GM18858 (cell line): ENCODE measurements around the gene NIP7.

Experiments
- ATAC-seq: cut with Tn5 transposase; IDR thresholded peaks from one replicate; pipeline ENCODE4 v1.9.1; 2021; ENCODE audit not compliant: unreplicated experiment

Gene NIP7

GRCh38 chr16:69381231-69381630 lies 41.7 kb downstream of the NIP7 start:
- no peak for ATAC-seq

DNA sequence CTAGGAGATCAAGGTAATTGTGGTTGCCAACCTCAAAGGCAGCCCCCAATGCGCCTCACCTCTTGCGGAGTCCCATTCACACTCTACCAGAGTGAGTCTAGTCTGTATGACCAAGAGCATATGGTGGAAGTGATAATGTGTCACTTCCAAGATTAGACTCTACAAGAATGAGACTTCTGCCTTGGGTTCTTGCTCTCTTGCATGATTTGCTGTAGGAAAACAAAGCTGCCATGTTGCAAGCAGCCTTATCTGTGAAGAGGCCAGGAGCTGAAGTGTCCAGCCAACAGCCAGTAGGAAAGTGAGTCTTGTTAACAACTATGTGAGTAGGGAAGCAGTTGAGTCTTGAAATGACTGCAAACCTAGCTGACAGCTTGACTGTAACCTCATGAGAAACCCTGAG lies 42.8 kb downstream of the NIP7 start:
- ATAC-seq: no peak

DNA sequence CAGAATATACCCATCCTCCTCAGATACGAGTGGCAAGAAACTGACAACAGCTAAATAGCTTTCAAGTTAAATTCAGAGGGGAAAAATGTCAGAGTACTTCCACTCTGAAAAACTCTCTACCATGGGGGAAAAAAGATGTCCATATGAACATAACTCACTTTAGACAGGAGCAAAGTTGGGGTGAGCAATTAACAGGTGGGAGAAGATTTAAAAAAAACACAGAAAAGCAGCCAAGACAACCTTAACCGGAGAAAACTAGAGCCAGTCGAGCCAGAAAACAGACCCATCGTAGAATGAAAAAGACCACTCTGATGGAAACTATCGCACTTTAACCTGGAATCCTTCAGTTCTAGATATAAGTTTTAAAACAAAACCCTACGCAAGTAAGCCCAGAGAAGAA lies 45.4 kb downstream of the NIP7 start:
- ATAC-seq: no peak

GRCh38 chr16:69386596-69386995 lies 47.0 kb downstream of the NIP7 start:
- ATAC-seq: no peak
